GM19463 (cell line): ENCODE measurements around the gene DAP.
"Not testable (repeated sequence)": the region's sequence is repeated elsewhere in the genome, so short reads cannot be mapped to it uniquely, and the experiment has no call there.

ENCODE experiments used
- ATAC-seq: cut with Tn5 transposase; IDR thresholded peaks from one replicate; pipeline ENCODE4 v1.9.1; 2021; ENCODE audit warnings: mild to moderate bottlenecking, moderate library complexity; ENCODE audit not compliant: unreplicated experiment

Gene DAP

DNA sequence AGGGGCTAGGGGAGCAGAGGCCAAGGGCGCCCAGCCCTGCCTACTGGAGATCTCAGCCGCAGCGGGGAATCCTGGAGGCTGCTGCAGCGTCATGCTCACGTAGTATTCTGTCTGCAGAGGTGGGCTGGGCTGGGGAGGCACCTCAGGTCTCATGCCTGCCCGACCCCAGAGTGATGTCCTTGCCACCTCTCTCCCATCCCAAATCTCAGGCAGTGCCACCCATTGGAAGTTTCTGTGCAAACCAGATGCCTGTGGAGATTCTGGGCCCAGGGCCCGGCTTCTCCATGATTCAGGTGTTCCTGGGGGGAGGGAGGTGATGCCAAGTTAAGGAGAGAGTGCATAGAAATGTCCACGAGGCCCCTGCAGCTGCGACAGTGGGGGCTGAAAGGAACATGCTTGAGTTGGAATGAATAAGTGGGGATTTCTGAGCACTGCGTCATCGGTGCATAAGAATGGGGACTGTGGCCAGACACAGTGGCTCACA is 125.1 kb downstream of the DAP start:
- ATAC-seq: peak; percentile 6

GRCh38 chr5:10635257-10635866 is 125.7 kb downstream of the DAP start:
- ATAC-seq: peak; percentile 62

- ATAC-seq: no peak
Measured at GRCh38 chr5:10634562-10634961, 126.5 kb downstream of the DAP start.

GRCh38 chr5:10634050-10634449 is 127.0 kb downstream of the DAP start:
- no peak for ATAC-seq

DNA sequence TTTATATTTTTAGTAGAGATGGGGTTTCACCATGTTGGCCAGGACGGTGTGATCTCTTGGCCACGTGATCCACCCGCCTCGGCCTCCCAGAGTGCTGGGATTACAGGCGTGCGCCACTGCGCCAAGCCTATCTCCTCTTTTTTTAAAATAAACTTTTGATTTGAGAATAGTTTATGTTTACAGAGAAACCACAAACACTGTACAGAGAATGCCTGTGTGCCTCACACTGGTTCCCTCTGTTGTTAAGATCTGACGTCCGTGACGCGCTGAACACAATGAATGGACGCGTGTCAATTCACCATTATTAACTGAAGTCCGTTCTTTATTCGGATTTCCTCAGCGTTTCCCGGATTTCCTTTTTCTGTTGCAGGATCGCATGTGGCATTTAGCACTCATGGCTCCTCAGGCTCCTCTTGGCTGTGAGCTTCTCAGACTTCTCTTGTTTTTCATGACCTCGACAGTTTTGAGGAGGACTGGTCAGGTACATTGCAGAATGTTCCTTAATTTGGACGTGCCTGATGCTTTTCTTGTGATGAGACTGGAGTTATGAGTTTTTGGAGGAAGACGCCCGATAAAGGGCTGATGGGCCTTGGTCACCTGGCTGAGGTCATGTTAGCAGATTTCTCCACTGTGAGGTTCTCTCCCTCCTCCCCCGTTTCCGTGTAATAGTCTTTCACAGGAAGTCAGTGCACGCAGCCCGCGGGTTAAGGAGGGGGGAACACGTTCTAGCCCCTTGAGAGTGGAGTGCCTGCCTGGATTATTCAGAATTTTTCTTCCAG is 127.6 kb downstream of the DAP start:
- no peak for ATAC-seq

- peak; percentile 37 for ATAC-seq
Measured at GRCh38 chr5:10632110-10632761, 128.8 kb downstream of the DAP start.

DNA sequence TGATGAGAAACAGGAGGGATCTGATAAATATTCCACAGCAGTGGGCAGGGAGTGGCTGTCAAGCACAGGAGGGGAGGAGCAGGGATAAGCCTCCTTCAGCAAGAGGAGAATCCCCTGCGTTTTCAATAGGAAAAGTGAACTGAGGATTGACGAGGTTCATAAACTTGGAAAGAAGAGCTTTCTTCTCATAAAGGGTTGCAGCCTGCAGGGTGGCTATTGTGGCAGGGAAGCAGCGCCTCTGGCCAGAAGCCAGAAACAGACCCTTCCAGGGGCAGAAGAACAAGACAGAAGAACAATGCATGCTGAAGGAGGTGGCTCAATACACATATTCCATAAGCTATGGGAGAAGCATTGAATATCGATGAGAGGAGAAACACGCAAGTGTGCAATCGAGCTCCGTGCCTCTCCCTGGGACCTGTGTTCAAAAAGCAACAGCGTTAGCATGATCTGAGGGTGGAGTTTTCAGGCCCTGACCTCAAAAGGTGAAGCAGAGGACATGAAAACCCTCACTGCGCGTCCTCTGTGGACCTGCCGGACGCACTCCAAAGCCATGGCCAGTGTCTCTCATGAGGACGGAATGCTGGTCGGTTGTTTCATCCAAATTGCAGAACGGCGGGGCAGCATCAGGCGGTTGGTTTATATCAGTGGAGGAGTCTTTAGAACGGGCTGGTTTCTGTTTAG is 129.6 kb downstream of the DAP start:
- peak; percentile 0 for ATAC-seq

GRCh38 chr5:10630744-10631143 is 130.3 kb downstream of the DAP start:
- ATAC-seq: not testable (repeated sequence)

DNA sequence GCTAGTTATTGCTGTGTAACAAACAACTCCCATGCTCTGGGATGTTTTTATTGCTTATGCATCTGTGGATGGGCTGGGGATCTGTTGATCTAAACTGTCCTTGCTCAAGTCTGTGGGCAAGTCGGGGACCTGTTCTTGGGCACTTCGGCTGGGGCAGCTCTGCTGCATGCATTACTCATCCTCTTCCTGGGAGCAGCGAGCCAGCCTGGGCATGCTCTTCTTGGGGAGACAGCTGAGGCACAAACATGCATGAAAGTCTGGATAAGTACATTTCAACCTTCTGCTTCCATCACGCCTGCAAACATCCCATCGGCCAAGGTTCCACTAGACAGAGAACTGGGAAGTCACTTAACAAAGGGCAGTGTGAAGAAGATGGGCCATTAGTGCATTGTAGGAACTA is 130.9 kb downstream of the DAP start:
- ATAC-seq: no peak

- no peak for ATAC-seq
Measured at GRCh38 chr5:10629682-10630081, 131.4 kb downstream of the DAP start.
